Stimulated activated CD4-positive, alpha-beta T cell treated with anti-CD3 and anti-CD28 coated beads, TNF-alpha, amount 100 ng/mL, for 24 hours (primary cell): ENCODE measurements around the gene PSME2.

Source experiments
- DNase-seq, 3 experiments: peaks; one replicate each; pipeline ENCODE4 v3.0.0-alpha.2; 2020; ENCODE audit warnings: low read depth in 3 of 3

The PSME2 gene, protein sequence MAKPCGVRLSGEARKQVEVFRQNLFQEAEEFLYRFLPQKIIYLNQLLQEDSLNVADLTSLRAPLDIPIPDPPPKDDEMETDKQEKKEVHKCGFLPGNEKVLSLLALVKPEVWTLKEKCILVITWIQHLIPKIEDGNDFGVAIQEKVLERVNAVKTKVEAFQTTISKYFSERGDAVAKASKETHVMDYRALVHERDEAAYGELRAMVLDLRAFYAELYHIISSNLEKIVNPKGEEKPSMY

DNA sequence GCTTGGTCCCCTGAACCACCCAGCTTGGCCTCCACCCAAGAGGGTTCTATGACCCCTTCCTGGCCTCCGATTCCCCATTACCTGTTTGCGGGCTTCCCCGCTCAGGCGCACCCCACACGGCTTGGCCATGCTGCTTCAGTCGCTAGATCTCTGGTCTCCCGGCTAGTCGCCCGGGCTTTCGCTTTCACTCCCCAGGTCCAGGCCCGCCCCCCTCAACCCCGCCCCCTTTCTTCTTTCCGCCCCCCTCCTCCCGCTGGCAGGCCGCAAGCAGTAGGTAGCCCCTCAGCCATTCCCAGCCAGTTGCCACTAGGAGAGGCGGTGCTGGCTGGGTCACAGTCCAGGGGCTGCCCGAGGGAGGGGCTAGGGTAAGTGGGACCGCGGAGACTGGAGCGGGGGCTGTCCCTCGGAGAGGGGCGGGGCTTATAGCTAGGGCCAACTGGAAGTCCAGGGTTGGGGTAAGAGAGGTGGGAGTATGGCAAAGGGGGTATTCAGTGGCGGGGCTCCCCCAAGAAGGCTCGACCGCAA lies at the start of gene PSME2:
TSS of gene PSME2 (minus strand) at position 158 of the 525 bp plus-strand sequence. CDS start at position 129, 29 bp downstream.
- peak; percentile 77 to 94 (median 78) for DNase-seq

DNA sequence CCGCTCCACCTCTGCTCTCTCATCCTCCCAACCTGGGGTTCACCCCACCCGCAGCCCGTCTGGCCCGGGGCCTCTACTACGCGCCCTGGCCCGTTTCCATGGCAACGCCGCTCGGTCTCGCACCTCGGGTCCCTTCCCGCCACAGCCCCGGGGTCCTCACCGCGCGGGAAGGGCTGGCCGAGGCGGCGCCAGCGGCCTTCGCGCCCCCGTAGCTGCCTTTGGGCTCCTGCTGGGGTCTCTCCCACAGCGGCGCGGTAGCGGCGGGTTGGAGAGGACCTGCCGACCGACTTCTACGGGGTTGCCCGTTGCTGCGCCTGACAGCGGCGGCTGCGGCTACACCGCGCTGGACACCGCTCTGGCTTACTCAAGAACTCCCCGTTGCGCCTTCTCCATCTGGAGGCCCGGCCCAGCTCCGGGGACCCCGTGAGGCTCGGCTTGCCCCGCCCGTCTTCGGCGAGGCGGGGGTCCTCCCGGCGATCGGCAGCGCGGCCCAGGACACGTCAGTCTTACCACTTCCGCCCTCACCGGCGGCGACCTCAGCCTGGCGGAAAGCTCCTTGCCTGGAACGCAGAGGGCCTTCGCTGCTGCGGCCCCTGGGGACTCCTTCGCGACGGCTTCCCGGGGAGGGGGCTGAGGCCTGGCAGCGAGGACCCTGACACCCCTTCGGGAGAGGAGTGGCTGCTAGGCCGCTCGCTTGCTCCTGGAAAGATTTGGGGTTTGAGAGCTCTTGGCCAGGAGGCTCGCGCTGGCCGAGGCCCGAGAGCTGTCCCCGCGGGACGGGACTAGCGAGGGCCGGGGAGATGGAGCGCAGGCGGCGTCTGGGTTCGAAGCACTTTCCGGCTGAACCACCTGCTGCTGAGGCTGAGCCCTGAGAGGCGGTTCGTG lies 49.0 kb upstream of the PSME2 start, which contains the start of gene TM9SF1:
TSS of gene TM9SF1 (minus strand) at position 256 of the 885 bp plus-strand sequence. CDS start 422 bp downstream, outside the sequence.
- peak; percentile 70 to 85 (median 76) for DNase-seq

DNA sequence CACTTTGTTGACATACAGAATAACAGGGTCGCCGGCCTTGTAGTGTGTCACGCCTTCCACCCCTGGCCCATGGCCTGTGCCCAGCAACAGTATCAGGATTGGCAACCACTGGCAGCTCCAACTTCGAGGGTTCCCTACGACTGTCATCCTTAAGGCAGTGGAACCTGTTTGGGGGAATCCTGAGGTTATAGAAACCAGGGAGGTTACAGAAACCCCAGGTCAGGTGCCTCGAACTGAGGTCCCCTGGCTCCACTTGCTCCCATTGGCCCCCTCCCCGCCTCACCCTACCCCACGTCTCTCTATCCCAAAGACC lies 48.4 kb upstream of the PSME2 start:
- no peak for DNase-seq

GRCh38 chr14:24194186-24194872 lies 47.9 kb upstream of the PSME2 start:
- no peak for DNase-seq

DNA sequence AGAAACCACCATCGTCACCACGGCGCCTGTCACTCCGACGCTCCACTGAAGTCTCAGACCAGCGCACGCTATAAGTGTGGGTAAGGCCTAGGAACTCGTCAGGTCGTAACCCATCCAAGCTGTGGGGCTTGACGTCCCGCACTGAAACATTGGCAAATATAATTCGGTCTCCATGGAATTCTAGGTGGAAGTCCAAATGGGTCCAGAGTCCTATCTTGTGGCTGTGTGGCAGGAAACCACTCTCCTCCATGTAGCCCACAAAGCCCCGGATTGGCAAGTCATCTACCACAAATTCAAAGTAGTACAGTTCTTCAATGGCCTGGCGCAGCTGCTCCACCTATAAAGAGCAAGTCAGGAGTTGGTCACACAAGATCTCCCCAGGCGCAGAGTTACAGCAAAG lies 46.5 kb upstream of the PSME2 start:
- DNase-seq = no peak

GRCh38 chr14:24190416-24190815 lies 44.0 kb upstream of the PSME2 start:
- DNase-seq = no peak

- DNase-seq = no peak
Measured at GRCh38 chr14:24189460-24189859, 43.0 kb upstream of the PSME2 start.

DNA sequence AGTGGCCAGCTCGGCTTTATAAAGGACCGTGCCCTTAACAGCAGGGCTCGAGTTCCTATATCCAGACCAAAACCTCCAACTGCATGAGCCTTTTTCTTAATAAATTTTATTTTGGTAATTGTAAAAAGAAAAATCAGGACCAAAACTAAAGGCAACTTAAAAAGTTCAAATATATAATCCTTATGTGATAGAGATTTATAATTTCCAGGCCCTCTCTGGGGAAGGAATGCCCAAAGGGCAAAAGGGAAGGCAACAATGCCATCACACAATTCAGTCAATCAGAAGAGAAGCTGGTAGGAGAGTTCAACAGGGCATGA lies 42.6 kb upstream of the PSME2 start:
- no peak for DNase-seq

- DNase-seq = peak; percentile 90 to 95 (median 94)
Measured at GRCh38 chr14:24188251-24189058, 42.0 kb upstream of the PSME2 start, which contains the start of gene IPO4. TSS of gene IPO4 (minus strand) at chr14:24188816. CDS start at chr14:24188787, 29 bp downstream.

DNA sequence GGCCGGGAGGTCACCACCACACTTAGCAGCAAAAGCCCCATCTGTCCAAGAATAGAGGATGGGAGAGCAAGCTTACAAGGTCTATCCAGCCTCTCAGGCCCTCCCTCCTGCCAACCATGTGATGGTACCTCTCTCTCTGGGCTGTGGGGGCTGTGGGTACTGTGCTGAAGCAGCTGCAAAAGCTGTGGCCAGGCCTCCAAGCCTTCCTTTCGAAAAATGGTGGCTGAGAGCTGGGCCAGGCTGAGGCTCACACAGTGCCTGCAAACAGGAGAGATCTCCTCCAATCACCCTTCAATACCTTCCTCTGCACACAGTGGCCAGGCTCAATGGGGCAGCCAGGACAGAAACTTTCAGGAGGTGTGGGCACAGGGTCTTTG lies 41.1 kb upstream of the PSME2 start:
- no peak for DNase-seq

DNA sequence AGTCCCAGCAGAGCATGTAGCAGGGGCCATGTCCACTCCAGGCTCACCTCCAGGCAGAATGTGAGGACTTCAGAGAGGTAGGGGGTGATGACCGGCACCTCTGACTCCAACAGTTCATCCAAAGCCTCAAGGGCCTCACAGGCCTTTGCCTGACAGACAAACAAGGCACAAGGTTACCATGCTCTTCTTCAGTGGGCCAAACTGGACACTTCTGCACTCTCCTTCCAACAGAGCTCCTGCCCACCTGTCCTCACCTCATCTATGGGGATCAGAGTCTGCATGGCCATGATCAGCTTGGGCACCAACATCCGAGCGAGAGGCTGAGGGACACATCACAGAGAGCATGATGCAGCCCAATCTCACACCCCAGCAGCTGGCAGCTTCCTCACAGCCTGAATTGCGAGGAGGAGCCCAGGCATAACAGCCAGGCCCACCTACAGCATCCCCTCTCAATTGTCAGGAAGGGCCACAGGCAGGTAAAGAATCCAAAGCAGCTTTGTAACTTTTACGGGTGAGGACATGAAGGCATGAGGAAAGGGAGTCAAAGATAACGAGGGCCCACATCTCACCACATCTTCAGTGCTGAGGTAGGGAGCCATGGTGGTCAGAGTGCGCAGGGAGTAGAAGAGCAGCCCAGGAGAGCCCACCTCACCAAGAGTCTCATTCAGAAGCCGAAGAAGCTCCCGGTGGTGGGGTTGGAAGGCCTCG lies 40.6 kb upstream of the PSME2 start:
- DNase-seq = no peak

DNA sequence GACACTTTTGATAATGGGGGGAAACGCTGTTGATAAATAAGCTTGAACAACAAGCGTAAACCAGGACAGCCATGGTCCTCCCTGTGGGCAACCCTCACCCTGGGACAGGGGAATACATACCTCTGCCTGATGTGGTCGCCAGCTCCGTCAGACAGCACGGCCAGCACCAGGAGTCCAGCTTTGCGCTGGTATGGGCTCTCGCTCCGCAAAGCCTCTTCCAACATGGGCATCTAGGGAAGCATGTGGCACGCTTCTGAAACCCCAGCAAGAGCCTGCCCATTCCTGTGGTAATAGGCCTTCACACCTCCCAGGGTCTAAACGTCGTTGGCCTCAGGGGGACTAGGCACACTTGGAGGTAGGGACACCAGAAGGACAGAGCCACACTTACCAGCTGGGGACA lies 39.3 kb upstream of the PSME2 start:
- no peak for DNase-seq

- no peak for DNase-seq
Measured at GRCh38 chr14:24185026-24185425, 38.6 kb upstream of the PSME2 start.

DNA sequence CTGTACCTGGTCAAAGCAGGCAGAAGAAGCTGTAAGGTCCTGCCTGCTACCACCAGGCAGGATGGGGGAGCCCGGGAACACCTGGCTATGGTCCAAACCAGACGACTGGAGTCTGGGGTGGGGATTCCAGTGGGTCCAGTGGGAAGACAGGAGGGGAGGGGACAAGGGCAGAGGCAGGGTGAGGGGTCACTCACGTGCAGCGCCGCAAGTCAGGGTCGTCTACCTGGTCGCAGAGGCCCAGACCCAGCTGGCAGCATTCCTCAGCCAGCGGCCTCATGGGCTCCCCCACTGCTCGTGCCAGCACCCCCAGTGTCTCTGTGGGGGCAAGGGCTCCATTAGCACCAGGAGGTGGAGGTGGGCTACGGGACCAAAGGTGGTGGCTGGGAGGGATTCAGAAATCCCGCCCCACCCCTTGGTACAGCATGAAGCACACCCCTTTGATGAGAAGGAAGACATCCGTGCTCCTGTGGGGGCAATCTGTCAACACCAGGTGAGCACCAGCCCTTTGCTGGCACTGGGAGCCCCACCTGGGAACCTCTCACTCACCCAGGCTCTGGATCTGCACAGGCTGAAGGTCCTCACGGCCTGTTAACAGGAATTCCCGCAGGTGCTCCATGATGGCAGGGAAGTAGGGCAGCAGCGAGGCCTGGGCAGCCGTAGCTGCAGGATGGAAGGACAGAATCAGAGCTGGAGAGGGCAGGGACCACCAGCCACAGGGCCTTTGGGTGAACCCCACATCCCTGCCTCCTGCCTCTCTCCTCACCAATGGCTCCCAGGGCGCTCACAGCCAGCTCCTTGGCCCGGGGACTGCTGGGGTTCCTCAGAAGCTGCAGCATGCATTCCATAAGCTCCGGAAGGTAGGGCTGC lies 37.9 kb upstream of the PSME2 start:
- no peak for DNase-seq

GRCh38 chr14:24183014-24183481 lies 36.6 kb upstream of the PSME2 start:
- no peak for DNase-seq

DNA sequence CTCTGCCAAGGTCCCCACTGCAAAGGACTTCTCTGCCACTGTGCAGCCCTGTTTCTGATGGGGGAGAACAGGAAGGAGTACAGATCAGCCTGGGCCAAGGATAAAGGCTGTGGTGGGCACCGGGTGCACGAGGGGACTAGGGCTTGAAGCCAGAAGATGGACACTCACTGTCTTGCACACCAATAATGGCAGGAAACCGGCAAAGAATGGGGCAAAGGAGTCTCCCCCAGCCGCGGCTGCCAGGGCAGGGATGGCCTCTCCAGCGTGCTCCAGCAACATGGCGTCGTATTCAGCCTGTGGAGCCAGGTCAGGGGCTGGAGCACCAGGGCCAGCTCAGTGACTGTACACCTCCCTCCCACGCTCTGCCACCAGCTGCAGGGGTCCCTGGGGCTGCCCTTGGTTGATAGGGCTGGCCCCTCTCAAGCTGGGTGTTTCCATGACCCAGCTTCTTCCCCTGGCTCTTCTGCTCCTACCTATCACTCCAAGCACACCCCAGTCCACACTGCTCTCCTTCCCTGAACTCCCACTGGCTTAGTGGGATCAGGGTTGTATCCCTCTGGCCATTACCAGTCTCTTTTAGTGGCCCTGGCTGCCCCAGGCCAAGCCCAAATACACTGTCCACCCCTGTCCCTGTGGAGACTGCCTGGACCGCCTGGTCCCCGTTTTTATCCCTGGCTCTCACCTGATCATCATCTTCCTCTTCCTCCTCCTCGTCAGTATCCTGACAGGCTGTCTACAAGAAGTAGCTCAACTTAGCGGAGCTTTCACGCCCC lies 35.9 kb upstream of the PSME2 start:
- no peak for DNase-seq

GRCh38 chr14:24181371-24182077 lies 35.1 kb upstream of the PSME2 start:
- no peak for DNase-seq
